Upper lobe of right lung (tissue), 1 donor: ENCODE measurements around the gene MSX2. TPM values are rescaled to one million over a fixed set of nuclear protein-coding genes. Genes with fewer than 3 reads are reported as not detected.
"Not testable (repeated sequence)": the region's sequence is repeated elsewhere in the genome, so short reads cannot be mapped to it uniquely, and the experiment has no call there.

Experiments
- ATAC-seq: fragments of 200-7000 bp; cut with Tn5 transposase; one replicate; pipeline ENCODE4 v1.9.1; 2020; ENCODE audit warnings: mild to moderate bottlenecking, moderate library complexity
- DNase-seq: peaks from one replicate; pipeline ENCODE4 v3.0.0-alpha.2; 2020
- H3K27ac ChIP-seq: fragments of 200-600 bp; one replicate; pipeline ENCODE4 v1.8.0; 2022
- H3K27me3 ChIP-seq: fragments of 200-600 bp; one replicate; pipeline ENCODE4 v1.8.0; 2022; ENCODE audit warnings: mild to moderate bottlenecking
- H3K36me3 ChIP-seq: fragments of 200-600 bp; one replicate; pipeline ENCODE4 v1.8.0; 2022
- H3K4me1 ChIP-seq: fragments of 200-600 bp; one replicate; pipeline ENCODE4 v1.8.0; 2022
- H3K4me3 ChIP-seq: fragments of 200-600 bp; one replicate; pipeline ENCODE4 v1.8.0; 2022; ENCODE audit warnings: mild to moderate bottlenecking
- H3K9me3 ChIP-seq: fragments of 200-600 bp; one replicate; pipeline ENCODE4 v1.8.0; 2022
- intact Hi-C: fragments of 100-400 bp; cut with DNase I; formaldehyde crosslinking; loops from one replicate; pipeline ENCODE4 v1.11.0; 2022
- total RNA-seq: library from RNA; stranded (reverse); fragmentation: NEBNext Ultra II Directional; extraction: Animal tissue kit (Norgen Biotek cat#: 25700); gene quantifications from one replicate; pipeline ENCODE4 v1.2.1, GENCODE V29; 2021
- TF ChIP-seq, protein P1 (sequence below): fragments of 200-600 bp; IDR thresholded peaks from one replicate; pipeline ENCODE4 v1.8.0; 2022; ENCODE audit warnings: antibody characterized with exemption
- donor health status: DM: no; HTN: yes; CAD: no; lungs with severe emphysema.

Gene MSX2
- total RNA-seq, 1 donor from 2014 or later: 0.52 TPM

GRCh38 chr5:174751154-174752000 is 27.0 kb downstream of the MSX2 start:
- peaks cover 49% of the 10 kb centered on the region for H3K27me3 ChIP-seq
- H3K27ac ChIP-seq: no peak overlapping the region
- no peak for ATAC-seq
- H3K4me3 ChIP-seq: peak overlapping the region; percentile 38
- H3K9me3 ChIP-seq: no peaks in the 10 kb centered on the region
- TF ChIP-seq, protein P1, sequence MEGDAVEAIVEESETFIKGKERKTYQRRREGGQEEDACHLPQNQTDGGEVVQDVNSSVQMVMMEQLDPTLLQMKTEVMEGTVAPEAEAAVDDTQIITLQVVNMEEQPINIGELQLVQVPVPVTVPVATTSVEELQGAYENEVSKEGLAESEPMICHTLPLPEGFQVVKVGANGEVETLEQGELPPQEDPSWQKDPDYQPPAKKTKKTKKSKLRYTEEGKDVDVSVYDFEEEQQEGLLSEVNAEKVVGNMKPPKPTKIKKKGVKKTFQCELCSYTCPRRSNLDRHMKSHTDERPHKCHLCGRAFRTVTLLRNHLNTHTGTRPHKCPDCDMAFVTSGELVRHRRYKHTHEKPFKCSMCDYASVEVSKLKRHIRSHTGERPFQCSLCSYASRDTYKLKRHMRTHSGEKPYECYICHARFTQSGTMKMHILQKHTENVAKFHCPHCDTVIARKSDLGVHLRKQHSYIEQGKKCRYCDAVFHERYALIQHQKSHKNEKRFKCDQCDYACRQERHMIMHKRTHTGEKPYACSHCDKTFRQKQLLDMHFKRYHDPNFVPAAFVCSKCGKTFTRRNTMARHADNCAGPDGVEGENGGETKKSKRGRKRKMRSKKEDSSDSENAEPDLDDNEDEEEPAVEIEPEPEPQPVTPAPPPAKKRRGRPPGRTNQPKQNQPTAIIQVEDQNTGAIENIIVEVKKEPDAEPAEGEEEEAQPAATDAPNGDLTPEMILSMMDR: no peak
- H3K4me1 ChIP-seq: no peaks in the 10 kb centered on the region
- intact Hi-C loops: no loop called here
- DNase-seq: no peak
- H3K36me3 ChIP-seq: no peaks in the 10 kb centered on the region

- TF ChIP-seq, protein P1: no peak
- intact Hi-C loops: no loop called here
These were observed 27.7 kb downstream of the MSX2 start for GRCh38 chr5:174752121-174752520.

GRCh38 chr5:174755106-174755505 is 30.7 kb downstream of the MSX2 start:
- no peak for ATAC-seq
- Histone ChIP-seq H3K27ac (no peak overlapping the region), H3K4me1 (no peaks in the 10 kb centered on the region), H3K27me3 (peaks cover 31% of the 10 kb centered on the region), H3K9me3 (no peaks in the 10 kb centered on the region), H3K4me3 (no peak overlapping the region), H3K36me3 (no peaks in the 10 kb centered on the region)
- TF ChIP-seq, protein P1: peak; percentile 13
- intact Hi-C loops: no loop called here
- DNase-seq: no peak

More at GRCh38 chr5:174752121-174752520, 27.7 kb downstream of the MSX2 start:
- no peaks in the 10 kb centered on the region for H3K9me3 ChIP-seq
- ATAC-seq (no peak), DNase-seq (no peak)
- no peaks in the 10 kb centered on the region for H3K36me3 ChIP-seq
- H3K27me3 ChIP-seq: peaks cover 48% of the 10 kb centered on the region
- H3K4me3 ChIP-seq: no peak overlapping the region
- H3K4me1 ChIP-seq: no peaks in the 10 kb centered on the region
- H3K27ac ChIP-seq: no peak overlapping the region

DNA sequence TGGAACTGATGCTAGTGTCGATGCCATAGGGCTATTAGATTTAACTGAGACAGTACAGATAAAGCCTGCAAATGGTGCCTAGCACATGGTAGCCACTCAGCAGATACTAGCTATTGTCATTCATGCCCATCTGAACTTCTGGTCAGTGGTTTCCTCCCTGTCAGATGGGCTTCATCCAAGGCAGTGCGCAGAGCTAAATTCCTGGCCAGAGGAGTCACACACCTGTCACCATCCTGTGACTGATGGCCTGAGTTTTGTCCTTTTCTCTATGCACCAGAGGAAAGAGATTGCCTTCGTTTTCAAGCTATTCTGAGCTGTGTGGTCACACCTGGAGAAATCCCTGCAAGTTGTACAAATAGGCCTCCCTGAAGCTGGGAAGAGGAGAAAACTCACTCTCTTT is 34.7 kb downstream of the MSX2 start:
- TF ChIP-seq, protein P1: no peak
- Histone ChIP-seq H3K9me3 (no peaks in the 10 kb centered on the region), H3K27me3 (no peaks in the 10 kb centered on the region), H3K36me3 (no peaks in the 10 kb centered on the region), H3K4me3 (no peak overlapping the region), H3K4me1 (no peaks in the 10 kb centered on the region), H3K27ac (no peak overlapping the region)
- intact Hi-C loops: no loop called here
- no peak for ATAC-seq
- no peak for DNase-seq

DNA sequence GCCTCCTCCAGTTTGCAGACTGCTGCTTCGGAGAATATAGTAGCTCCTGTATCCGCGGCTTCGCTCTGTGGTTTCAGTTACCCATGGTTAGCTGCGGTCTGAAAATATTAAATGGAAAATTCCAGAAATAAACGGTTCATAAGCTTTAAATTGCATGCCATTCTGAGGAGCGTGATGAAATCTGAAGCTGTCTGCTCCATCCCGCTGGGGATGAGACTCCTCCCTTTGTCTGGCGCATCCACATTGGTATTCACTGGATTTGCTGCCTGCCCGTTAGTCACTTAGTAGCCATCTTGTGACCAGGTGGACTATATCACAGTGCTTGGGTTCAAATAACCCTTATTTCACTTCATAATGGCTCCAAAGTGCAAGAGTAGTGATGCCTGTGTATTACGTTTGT is 36.3 kb downstream of the MSX2 start:
- Histone ChIP-seq H3K27me3 (no peaks in the 10 kb centered on the region), H3K4me3 (no peak overlapping the region), H3K27ac (no peak overlapping the region), H3K4me1 (no peaks in the 10 kb centered on the region), H3K36me3 (no peaks in the 10 kb centered on the region), H3K9me3 (no peaks in the 10 kb centered on the region)
- intact Hi-C loops: no loop called here
- ATAC-seq: no peak
- TF ChIP-seq, protein P1: no peak
- no peak for DNase-seq

- H3K27me3 ChIP-seq, DNase-seq, H3K36me3 ChIP-seq, H3K4me1 ChIP-seq, intact Hi-C loops, H3K27ac ChIP-seq, H3K4me3 ChIP-seq, H3K9me3 ChIP-seq, ATAC-seq: not testable (repeated sequence)
These were observed 37.0 kb downstream of the MSX2 start for GRCh38 chr5:174761341-174761740.
